ENCODE results near the gene ZNF740.

GRCh38 chr12:53169644-53170043, 10.9 kb upstream of the ZNF740 start:
- TF ChIP-seq EGR1 (IDR thresholded peaks at IDR 0.05) = no peak
- TF ChIP-seq USF1 (IDR thresholded peaks at IDR 0.05) = no peak
- no peak for TF ChIP-seq TCF12 (IDR thresholded peaks at IDR 0.05; ENCODE audit: low read depth)
- no peak for TF ChIP-seq MAX (IDR thresholded peaks at IDR 0.05)
- no peak for TF ChIP-seq EP300 (IDR thresholded peaks at IDR 0.05; ENCODE audit: borderline replicate concordance)
- no peak for TF ChIP-seq REST (IDR thresholded peaks at IDR 0.05; ENCODE audit: low read depth)

Data from Ishikawa (cell line).